Muscle of leg (tissue), 11 donors: ENCODE data around the gene SLC24A1. TPM values are rescaled to one million over a fixed set of nuclear protein-coding genes. Genes with fewer than 3 reads are reported as not detected.
A peak's percentile ranks its signal among the peaks of the same experiment; 100 is the strongest.
"Not testable (repeated sequence)": the region's sequence is repeated elsewhere in the genome, so short reads cannot be mapped to it uniquely, and the experiment has no call there.

ENCODE experiments used
- DNase-seq: peaks from one replicate; pipeline ENCODE4 v3.0.0; 2013
- H3K27ac ChIP-seq: one replicate; pipeline ENCODE4 v1.5.1; 2013; ENCODE audit warnings: mild to moderate bottlenecking, low read length, control low read depth
- H3K27me3 ChIP-seq: one replicate; pipeline ENCODE4 v1.6.1; 2013; ENCODE audit warnings: low read length; ENCODE audit not compliant: control insufficient read depth, insufficient read depth
- H3K36me3 ChIP-seq: one replicate; pipeline ENCODE4 v1.6.1; 2013; ENCODE audit warnings: low read length; ENCODE audit not compliant: control insufficient read depth, insufficient read depth
- H3K4me1 ChIP-seq: one replicate; pipeline ENCODE4 v1.6.1; 2013; ENCODE audit warnings: low read length; ENCODE audit not compliant: control insufficient read depth, insufficient read depth
- H3K4me3 ChIP-seq: one replicate; pipeline ENCODE4 v1.5.1; 2013; ENCODE audit warnings: low read length, control low read depth
- H3K9me3 ChIP-seq: replicated peaks from 2 replicates; pipeline ENCODE4 v1.6.1; 2013; ENCODE audit warnings: low read depth, low read length; ENCODE audit not compliant: control insufficient read depth
- WGBS: methylation state at CpG from one replicate; pipeline ENCODE4 v1.1.5; 2013; ENCODE audit warnings: missing lambda C conversion rate; ENCODE audit not compliant: insufficient coverage; 5-methylcytosine and 5-hydroxymethylcytosine counted together
- polyA plus RNA-seq, 8 donors: library from polyadenylated mRNA; unstranded; fragments of 120-200 nt; gene quantifications; one replicate each; pipeline versions ENCODE4 v1.2.1 to v1.2.3, GENCODE V29; 2013; ENCODE audit warnings: inconsistent platforms in 1 of 8, low replicate concordance in 1 of 8; ENCODE audit not compliant: insufficient read length in 8 of 8, insufficient read depth in 1 of 8
- total RNA-seq: library from RNA; stranded (reverse); fragments of 120-200 nt; gene quantifications from one replicate; pipeline ENCODE4 v1.2.4, GENCODE V29; 2013

Gene SLC24A1
- total and polyA plus RNA-seq, 9 donors, result 5.5 to 13.5 (median 7.2) TPM

DNA sequence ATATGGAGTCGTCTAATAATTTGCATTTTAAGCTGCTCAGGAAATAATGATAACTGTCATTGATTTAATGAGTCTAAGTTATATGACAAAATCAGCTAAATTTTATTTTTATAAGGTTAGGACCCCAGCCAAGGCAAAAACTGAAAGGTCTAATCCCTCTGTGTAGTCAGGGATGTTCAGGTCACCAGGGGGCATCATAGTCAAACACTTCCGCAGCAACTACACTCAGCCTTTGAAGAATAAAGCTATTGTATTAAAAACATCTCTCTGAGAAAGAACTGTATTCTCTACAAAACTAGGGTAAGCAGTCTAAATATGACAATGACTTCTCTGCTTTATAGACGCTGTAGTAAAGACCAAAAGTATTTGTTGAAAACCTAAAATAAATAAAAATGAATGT lies 25.8 kb upstream of the SLC24A1 start:
- peak; percentile 17 for DNase-seq
- Histone ChIP-seq H3K36me3 (peaks cover 60% of the 10 kb centered on the region), H3K9me3 (no peaks in the 10 kb centered on the region), H3K4me1 (no peaks in the 10 kb centered on the region), H3K27me3 (no peaks in the 10 kb centered on the region), H3K4me3 (no peak overlapping the region), H3K27ac (no peak overlapping the region)
- no CpG with 5 or more reads among the region's 3 CpGs for WGBS

- H3K36me3 ChIP-seq, result peaks cover 53% of the 10 kb centered on the region
- no CpG with 5 or more reads among the region's 2 CpGs for WGBS
- H3K9me3 ChIP-seq, result no peaks in the 10 kb centered on the region
- H3K27me3 ChIP-seq, result no peaks in the 10 kb centered on the region
- no peak for DNase-seq
- no peaks in the 10 kb centered on the region for H3K4me1 ChIP-seq
- H3K4me3 ChIP-seq, result no peak overlapping the region
- no peak overlapping the region for H3K27ac ChIP-seq
Measured at GRCh38 chr15:65598468-65598867, 23.3 kb upstream of the SLC24A1 start.

- no peak overlapping the region for H3K4me3 ChIP-seq
- no CpG with 5 or more reads among the region's 5 CpGs for WGBS
Measured at GRCh38 chr15:65599677-65600076, 22.1 kb upstream of the SLC24A1 start.

GRCh38 chr15:65603134-65603533 lies 18.6 kb upstream of the SLC24A1 start:
- Histone ChIP-seq H3K4me1 (no peaks in the 10 kb centered on the region), H3K9me3 (no peaks in the 10 kb centered on the region), H3K27ac (no peak overlapping the region), H3K4me3 (no peak overlapping the region), H3K27me3 (no peaks in the 10 kb centered on the region), H3K36me3 (peaks cover 39% of the 10 kb centered on the region)
- DNase-seq, result no peak
- WGBS, result no CpG with 5 or more reads among the region's 2 CpGs

More at GRCh38 chr15:65599677-65600076, 22.1 kb upstream of the SLC24A1 start:
- peaks cover 54% of the 10 kb centered on the region for H3K36me3 ChIP-seq
- H3K27ac ChIP-seq, result no peak overlapping the region
- no peaks in the 10 kb centered on the region for H3K27me3 ChIP-seq
- H3K4me1 ChIP-seq, result no peaks in the 10 kb centered on the region
- no peaks in the 10 kb centered on the region for H3K9me3 ChIP-seq
- DNase-seq, result no peak

DNA sequence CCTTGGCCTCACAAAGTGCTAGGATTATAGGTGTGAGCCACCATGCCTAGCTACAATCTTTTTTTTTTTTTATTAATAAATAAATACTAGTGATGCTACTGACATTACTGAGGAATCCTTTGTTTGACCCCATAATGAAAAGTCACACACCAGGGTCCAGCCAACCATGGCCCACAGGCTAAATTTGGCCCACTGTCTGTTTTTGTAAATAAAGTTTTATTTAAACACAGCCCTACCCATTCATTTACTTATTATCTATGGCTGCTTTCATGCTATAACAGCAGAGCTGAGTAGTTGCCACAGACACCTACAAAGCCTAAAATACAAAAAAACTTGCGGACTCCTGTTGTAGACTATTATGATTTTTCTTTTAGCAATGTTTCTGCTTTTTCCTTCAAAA lies 18.2 kb upstream of the SLC24A1 start:
- WGBS, result no CpG with 5 or more reads among the region's 1 CpG
- DNase-seq, result no peak
- Histone ChIP-seq H3K36me3 (peaks cover 36% of the 10 kb centered on the region), H3K4me3 (no peak overlapping the region), H3K27ac (no peak overlapping the region), H3K4me1 (no peaks in the 10 kb centered on the region), H3K27me3 (no peaks in the 10 kb centered on the region), H3K9me3 (no peaks in the 10 kb centered on the region)

- DNase-seq, result peak; percentile 98
- no peaks in the 10 kb centered on the region for H3K9me3 ChIP-seq
- peak within 1 kb of the TSS; percentile 97 for H3K4me3 ChIP-seq
- peaks cover 18% of the 10 kb centered on the region for H3K4me1 ChIP-seq
- H3K27ac ChIP-seq, result peak within 1 kb of the TSS; percentile 96
- no peaks in the 10 kb centered on the region for H3K27me3 ChIP-seq
- H3K36me3 ChIP-seq, result peaks cover 3% of the 10 kb centered on the region
- 0% methylated on average over 64 of the region's 64 CpGs for WGBS
Measured at GRCh38 chr15:65610871-65611718, 10.6 kb upstream of the SLC24A1 start, which contains the start of gene INTS14. INTS14 (minus strand) TSS chr15:65611131; CDS start chr15:65607380, 3,751 bp downstream.

- Histone ChIP-seq H3K9me3 (no peaks in the 10 kb centered on the region), H3K27me3 (no peaks in the 10 kb centered on the region), H3K36me3 (peaks cover 2% of the 10 kb centered on the region), H3K27ac (peak overlapping the region; percentile 96), H3K4me1 (peaks cover 18% of the 10 kb centered on the region), H3K4me3 (peak overlapping the region; percentile 97)
- WGBS, result 70% methylated on average over 5 of the region's 5 CpGs
- DNase-seq, result peak; percentile 17
Measured at GRCh38 chr15:65611888-65612615, 9.7 kb upstream of the SLC24A1 start.

DNA sequence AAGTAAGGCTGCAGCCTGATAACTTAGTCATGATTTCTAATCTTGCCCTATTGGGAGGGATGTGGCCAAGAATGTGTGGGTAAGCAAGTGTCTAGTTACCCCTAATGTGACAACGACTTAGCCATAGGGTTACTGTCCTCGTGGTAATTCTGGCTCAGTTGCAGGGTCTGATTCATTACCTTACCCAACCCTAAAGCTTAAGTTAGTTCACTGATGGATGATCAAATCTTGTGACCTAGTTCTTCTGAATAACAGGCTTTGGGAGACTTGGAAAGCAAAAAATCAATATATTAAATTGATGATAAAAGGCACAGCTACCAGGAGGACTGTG lies 9.2 kb upstream of the SLC24A1 start:
- H3K27me3 ChIP-seq, result no peaks in the 10 kb centered on the region
- H3K9me3 ChIP-seq, result no peaks in the 10 kb centered on the region
- WGBS, result no CpG with 5 or more reads among the region's 2 CpGs
- no peak for DNase-seq
- no peaks in the 10 kb centered on the region for H3K36me3 ChIP-seq
- H3K4me1 ChIP-seq, result peaks cover 18% of the 10 kb centered on the region
- H3K4me3 ChIP-seq, result no peak overlapping the region
- H3K27ac ChIP-seq, result peak overlapping the region; percentile 96

- no peak overlapping the region for H3K27ac ChIP-seq
- peaks cover 18% of the 10 kb centered on the region for H3K4me1 ChIP-seq
- no peak overlapping the region for H3K4me3 ChIP-seq
- DNase-seq, result no peak
- H3K36me3 ChIP-seq, result no peaks in the 10 kb centered on the region
- H3K9me3 ChIP-seq, result no peaks in the 10 kb centered on the region
- WGBS, result 87% methylated on average over 3 of the region's 6 CpGs
- H3K27me3 ChIP-seq, result no peaks in the 10 kb centered on the region
Measured at GRCh38 chr15:65612949-65613744, 8.6 kb upstream of the SLC24A1 start.

- not testable (repeated sequence) for H3K4me3 ChIP-seq, H3K27me3 ChIP-seq, DNase-seq, H3K36me3 ChIP-seq, H3K27ac ChIP-seq, H3K9me3 ChIP-seq
- peaks cover 11% of the 10 kb centered on the region for H3K4me1 ChIP-seq
- no CpG with 5 or more reads among the region's 1 CpG for WGBS
Measured at GRCh38 chr15:65615887-65616286, 5.9 kb upstream of the SLC24A1 start.
